Right forelimb (tissue), 1 donor: Measurements from ENCODE around the gene GCLC.
"Not testable (repeated sequence)": the region's sequence is repeated elsewhere in the genome, so short reads cannot be mapped to it uniquely, and the experiment has no call there.

ENCODE experiments used
- DNase-seq: peaks from one replicate; pipeline ENCODE4 v3.0.0-alpha.2; 2018

The GCLC gene

DNA sequence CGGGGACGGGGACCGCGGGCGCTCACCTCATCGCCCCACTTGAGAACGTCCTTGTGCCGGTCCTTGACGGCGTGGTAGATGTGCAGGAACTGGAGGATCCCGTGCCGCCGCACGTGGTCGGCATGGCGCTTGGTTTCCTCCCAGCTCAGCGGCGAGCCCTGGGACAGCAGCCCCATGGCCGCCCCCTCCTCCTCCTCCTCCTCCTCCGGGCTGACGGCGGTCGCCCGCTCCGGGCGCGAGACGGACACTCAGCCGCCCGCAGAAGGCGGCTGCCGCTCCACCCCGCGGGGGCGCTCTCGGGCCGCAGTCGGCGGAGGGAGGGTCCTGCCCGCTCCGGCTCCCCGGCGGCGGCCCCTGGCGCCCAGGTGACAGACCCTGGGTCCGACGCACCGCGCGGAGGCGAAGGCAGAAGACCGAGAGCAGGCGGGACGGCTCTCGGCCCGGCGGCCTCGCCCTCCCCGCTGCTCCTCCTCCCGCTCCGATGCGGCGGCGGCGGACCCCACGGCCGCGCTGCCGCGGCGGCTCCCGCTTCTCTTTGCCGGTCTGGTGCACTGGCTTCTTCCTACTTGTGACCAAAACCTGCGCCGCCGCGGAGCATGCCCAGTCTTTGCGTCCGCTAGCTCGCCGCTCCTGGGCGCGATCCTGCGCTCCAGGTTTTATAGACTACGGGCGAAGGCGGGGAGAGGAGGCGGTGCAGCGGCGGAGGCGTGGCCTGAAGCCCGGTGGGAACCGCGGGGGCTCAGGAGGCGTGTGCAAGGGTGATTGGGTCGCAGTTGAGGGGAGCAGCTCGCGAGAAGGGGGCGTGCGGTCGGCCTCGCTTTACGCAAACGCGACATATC lies at the start of gene GCLC:
Gene GCLC (minus strand): TSS at position 632 of the 839 bp plus-strand sequence. CDS start 456 bp downstream, at position 176.
- DNase-seq, result peak; percentile 94

DNA sequence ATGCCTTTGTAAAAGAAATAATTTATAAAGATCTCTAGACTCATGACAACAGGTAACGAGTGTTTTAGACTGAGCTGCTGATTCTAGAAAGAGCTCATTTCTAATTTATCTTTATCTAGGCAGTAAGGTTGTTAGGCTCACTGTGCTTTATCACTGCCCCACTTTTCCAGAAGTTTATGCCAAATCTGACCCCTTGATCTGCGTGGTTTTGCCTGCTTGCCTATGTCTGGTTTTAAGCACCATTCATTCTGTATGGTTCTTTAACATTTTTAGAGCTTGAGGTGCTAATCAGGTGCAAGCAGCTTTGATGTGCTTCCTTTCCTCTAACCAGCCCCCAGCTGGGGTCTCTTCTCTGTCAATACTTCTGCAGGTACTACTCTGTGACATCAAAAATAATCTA lies 49.7 kb upstream of the GCLC start:
- DNase-seq, result no peak

DNA sequence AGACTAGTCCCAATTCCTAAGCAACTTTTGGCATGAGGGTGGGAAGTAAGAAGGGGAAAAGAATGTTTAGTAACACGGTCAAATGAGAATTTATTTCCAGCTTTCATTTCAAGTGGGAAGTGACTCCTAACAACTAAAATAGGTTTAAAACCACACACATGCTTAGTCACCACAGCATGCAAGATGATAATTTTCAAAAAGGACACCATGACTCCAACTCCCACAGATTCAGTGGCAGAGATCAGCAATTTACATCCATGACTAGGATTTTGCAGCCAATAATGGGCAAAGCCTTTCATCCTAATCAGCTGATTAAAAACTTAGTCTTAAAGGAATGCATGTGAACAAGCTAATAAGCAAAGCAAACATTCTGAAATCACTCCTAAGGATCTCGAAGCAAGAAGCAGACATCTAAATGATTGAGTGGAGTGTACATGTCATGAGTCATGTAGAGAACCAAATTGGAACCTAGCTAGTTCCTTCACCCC lies 48.1 kb upstream of the GCLC start:
- no peak for DNase-seq

DNA sequence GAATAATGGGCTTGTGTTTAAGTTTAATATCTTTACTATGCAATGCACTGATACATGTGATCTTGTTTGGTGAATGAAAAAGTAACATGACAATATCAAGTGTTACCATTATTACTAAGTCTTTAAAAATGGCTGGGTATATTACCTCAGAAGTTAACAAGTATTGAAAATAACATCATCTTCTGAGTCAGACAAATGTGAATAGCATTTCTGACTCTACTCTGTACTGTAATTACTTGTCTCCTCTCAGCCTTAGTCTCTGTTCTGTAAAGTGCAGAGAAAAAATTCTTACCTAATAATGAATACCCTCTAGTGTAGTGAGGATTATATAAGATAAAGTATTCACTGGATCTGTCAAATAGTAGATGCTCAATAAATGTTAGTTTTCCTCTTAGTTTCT lies 47.0 kb upstream of the GCLC start:
- no peak for DNase-seq

DNA sequence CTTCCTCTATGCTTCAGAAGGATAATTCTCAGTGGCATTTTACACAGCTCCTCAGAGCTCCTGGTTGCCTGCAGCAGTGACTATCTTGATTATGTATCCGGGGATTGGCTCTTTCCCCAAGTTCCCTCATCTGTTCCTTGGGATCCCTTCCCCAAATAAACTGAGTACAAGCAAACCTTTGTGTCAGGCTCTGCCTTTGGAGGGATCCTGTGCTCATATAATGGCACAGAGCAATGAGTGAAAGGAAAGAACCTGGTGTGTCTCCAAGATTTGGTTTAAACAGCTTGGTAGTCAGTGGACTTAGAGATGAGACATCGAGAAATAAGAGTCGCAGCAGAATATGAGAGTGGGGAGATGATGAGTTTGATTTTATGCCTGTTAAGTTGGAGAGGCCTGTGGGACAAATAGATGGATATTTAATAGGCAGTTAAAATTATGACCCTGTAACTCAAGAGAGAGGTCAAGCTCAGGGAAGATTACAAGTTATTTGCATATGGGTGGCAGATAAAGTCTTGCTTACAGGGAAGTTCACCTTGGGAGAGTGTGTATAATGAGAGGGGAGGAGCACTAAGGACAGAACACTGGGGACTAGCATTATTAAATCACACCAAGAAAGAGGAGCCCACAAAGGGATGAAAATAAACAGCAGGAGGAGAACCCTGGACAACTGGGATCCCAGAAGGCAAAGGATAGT lies 44.1 kb upstream of the GCLC start:
- DNase-seq, result no peak

DNA sequence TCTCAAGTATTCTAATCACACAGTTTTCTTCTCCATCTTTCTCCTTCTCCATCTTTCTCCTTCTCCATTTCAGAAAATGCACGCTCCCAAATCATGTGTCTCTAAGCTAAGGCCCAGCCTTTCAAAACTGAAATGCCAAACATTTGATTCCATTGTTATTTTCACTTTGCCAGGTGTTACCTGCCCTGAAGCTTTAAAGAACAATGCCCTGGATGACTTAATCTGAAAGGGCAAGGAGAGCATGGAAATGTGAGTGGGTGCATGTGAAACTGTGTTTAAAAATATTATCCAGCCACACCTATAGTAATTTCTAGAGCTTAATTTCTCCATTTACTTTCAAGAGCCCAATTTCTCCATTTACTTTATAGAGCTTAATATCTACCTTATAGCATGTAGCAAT lies 42.4 kb upstream of the GCLC start:
- DNase-seq, result no peak

DNA sequence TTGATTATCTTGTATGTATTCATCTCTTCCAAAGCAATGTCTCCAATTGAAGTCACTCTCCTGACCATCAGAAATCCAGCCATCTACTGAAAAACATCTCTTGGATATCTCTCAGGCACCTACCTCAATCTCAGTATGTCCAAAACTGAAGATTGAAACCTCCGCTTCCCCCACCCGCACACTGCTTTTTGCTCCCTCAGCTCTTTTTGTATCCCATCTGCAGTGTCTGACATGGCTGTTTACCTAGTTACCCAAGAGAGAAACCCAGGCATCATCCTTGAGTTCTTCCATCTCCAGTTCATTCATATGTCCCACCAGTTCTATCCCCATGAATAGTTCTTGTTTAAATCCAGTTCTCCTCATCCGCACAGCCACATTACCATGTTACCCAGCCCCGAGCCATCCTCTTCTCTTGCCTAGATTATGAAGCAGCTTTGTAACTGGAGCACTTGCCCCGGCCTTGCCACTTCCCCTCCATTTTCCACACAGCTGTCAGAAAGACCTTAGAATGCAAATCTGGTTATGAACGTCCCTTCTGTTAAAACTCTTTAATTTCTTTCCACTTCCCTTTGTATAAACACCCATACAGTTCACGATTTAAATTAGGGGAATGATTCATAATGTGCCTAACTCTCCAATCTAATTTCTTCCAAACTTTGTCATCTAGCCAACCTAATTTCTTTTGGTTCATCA lies 40.5 kb upstream of the GCLC start:
- no peak for DNase-seq

DNA sequence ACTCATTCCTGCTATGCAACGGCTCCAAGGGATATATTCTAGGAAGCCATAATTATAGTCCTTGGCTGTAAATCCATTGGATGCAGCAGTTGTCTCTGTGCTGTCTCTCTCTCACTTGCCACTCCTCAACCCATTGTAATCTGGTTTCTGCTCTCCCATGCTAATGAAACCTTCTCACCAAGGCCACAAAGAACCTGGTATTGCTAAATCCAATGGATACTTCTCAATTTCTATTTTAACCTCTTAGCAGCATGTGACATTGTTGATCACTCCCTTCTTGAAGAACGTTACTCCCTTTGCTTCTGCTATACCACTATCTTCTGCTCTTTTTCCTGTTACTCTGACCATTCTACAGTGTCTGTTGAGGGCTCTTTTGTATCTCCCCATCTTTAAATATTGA lies 39.8 kb upstream of the GCLC start:
- no peak for DNase-seq

DNA sequence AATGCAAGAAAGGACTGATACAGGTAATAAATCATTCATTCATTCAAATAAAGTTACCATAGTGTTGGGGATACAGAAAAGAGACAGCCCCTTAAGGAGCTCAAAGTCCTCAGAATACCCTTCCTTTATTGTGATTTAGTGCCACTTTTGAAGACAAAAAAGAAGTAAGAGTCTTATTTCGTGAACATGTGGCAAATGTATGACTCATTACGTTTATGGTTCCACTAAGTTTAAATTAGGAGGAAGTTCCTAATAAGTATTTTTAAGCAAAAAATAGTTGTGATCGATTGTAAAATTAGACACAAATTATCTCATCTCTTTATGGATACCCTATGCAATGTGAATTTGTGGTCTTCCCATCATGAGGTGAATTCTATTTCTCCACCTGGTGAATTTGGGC lies 38.5 kb upstream of the GCLC start:
- DNase-seq, result no peak

DNA sequence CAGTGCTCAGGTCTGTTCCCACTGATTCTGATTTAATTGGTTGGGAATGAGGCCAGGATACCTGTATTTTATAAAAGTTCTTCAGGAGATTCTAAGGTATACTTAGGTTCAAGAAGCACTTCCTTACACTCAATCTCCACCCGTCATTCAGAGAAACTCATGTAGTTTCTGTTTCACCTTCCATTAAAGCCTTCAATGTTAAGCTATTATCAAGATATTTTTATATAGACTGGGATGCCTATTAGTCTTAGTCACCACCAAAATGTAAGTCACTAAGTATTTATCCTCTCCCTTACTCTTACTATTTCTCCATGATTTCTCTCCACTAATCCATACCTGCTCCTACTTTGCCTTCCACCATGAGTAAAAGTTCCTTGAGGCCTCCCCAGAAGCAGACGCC lies 38.1 kb upstream of the GCLC start:
- no peak for DNase-seq

DNA sequence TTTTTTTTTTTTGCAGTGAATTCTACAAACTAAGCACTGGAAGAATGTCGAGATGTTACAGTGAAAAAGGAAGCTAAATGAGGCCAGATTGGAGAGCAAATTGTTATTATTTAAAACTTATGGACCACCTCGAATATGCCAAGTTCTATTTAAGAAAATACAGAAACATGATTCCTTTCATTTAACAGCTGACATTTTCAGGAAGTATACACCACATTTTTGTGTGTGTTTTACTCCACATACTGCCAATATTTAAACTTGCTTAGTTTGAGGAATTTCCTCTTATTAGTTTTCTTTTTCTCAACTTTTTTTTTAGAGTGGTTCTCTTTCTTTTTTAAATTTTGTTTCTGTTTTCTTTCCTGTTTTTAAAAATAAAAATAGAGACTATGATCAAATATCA lies 37.0 kb upstream of the GCLC start:
- no peak for DNase-seq

DNA sequence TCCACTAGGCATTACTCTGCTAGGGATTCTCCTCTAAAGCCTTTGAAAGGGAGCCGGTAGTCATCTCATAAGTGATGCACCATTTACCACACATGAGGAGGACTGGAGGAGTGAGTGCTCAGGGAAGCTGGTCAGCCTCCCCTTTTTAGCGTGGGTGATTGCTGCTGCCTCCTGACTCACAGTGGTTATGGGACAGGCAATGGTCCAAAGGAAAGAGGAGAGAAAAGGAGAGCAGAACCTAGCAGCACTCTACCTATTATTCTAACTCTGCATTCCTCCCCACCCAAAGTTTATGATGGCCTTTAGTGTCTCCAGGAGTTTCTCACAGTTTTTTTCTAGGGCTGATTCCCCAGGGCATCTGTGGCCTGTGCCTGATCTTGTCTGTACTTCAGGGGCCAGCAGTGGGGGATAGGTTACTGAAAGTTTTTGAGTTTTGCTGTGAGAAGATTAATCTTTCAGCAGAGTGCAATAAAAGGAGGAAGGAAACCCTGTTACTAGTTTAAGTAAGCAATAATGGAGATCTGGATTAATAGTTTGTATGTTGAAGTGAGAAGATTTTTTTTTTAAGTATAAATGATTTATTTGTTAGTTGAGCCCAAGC lies 36.4 kb upstream of the GCLC start:
- no peak for DNase-seq

DNA sequence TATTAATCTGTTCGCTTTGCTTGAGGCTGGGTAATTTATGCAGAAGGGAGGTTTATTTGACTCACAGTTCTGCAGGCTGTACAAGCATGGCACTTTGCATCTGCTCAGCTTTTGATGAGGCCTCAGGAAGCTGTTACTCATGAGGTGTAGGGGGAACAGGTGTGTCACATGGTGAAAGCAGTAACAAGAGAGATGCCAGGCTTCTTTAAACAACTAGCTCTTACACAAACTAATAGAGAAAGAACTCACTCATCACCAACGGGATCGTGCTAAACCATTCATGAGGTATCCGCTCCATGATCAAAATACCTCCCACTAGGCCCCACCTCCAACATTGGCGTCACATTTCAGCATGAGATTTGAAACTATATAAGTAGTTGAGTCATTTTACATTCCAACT lies 34.4 kb upstream of the GCLC start:
- no peak for DNase-seq

DNA sequence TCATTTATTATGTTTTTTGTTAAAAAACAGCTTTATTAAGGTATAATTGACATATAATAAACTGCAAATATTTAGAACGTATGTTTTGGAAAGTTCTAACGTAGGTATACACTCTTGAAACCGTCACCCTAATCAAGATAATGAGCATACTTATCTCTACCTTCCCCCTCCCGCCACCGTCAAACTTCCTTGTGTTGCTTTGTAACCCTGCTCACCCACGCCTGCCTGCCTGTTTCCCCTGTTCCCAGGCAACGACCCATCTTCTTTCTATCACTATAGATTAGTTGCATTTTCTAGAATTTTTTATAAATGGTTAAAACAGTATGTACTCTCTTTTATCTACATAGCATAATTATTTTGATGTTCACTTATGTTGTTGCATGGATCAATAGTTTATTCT lies 33.5 kb upstream of the GCLC start:
- DNase-seq, result no peak

DNA sequence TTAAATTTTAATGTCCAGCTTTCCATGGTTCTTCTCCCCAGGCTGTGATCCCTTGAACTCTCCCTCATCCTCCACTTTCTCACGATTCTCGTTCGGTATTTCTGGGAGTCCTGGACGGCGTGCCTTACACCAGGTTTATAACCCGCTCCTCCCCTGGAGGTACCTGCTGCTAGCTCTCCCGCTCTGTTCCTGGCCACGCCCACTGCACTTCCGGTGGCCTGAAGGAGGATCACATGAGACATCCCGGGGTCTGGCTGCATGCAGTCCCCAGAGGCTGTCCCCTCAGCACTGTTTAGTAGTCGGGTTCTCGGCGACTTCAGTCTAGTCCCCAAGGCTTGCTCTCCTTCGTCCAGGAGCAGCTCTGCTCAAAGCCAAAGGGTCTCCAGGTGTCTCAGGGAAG lies 28.4 kb upstream of the GCLC start:
- no peak for DNase-seq

DNA sequence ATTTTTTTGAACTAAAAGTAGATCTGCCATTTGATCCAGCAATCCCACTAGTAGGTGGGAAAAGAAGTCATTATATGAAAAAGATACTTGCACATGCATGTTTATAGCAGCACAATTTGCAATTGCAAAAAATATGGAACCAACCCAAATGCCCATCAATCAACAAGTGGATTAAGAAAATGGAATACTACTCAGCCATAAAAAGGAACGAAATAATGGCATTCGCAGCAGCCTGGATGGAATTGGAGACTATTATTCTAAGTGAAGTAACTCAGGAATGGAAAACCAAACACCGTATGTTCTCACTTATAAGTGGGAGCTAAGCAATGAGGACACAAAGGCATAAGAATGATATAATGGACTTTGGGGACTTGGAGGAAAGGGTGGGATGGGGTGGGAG lies 27.5 kb upstream of the GCLC start:
- not testable (repeated sequence) for DNase-seq

DNA sequence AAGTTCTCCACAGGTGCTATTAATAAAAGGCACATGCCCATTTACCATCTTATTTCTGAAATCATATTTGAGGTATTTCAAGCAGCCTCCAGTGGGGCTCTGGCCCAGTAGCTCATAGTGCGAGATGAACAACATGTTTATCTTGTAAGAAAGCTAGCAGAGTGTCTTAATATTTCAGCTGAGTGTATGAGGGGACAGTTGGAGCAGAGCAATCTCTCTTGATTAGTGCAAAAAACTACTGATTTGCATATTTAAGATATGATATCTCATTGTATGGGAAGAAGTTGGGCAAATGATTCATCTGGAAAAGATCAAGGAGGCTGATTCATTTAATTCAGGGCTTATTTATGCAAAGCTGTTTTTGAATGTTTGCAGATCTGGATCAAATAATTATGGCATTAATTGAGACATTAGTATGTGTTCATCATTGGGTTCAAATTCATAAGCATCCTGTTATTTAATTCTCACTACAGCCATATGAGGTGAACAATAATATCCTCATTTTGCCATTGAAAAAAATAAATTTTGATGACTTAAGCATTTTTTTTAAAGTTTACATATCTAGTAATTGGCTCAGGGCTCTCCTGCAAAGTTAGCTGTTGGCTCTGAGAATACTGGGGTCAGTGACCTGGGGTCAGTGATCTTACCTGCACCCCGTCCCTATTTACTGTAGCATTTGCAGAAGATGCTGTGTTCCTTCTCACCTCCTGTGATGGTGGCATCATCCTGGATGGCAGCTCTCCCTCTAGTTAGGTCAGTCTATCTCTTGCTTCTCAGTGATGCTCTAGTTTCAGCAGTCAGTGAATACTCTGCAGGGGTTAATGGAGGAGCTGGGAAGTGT lies 24.1 kb upstream of the GCLC start:
- DNase-seq, result no peak

DNA sequence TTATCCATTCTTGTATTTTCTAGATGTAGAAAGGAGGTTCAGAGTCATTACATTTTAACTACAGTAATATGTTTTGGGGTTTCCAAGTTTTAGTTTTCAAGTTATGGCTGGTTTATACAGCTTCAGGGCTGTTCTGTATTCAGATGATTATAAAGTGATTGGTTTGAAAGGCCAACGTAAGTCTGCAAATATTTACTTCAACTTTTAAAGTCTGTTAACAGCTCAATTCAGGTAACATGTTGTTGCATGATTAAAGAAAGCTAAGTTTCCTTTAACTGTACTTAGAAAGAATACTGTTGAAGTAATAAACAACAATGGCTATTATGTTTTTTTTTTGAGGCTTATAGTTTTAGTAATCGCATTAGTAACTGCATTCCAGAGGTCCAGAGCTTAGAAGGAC lies 22.8 kb upstream of the GCLC start:
- no peak for DNase-seq

DNA sequence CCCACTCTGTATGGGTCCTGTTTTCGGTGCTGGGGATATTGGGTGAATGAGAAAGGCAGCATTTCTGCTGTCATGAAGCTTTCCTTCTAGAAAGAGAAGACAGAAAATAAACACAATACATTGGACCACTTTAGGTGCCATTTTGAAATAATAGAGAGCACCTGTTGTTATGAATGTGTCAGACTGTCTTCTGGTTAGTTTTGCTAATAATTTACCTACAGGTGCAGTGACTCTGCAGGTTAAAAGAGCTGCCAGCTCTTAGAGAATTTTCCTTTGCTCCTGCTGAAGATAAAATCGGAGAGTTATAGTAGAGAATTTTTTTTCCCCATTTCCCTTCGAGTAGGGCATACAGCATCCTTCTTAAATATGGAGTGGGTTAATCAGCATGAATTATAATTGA lies 21.9 kb upstream of the GCLC start:
- no peak for DNase-seq

DNA sequence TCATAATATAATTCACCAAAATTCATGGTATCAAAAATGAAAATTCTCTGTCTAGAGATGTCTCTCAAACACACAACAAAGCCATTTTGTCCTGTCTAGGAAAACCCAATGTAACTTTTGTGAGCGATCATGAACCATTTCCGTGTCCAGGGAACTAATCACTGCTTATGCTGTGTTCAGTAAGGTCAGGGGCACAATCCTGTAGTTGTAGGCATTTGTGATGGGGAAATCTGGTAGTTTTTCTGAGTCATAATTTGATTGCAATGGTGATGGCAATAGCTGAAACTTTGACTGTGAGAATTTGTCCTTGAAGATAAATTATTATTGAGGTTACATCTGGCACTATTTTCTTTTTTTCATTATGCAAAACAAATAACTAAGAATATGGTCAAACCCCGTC lies 21.0 kb upstream of the GCLC start:
- no peak for DNase-seq

DNA sequence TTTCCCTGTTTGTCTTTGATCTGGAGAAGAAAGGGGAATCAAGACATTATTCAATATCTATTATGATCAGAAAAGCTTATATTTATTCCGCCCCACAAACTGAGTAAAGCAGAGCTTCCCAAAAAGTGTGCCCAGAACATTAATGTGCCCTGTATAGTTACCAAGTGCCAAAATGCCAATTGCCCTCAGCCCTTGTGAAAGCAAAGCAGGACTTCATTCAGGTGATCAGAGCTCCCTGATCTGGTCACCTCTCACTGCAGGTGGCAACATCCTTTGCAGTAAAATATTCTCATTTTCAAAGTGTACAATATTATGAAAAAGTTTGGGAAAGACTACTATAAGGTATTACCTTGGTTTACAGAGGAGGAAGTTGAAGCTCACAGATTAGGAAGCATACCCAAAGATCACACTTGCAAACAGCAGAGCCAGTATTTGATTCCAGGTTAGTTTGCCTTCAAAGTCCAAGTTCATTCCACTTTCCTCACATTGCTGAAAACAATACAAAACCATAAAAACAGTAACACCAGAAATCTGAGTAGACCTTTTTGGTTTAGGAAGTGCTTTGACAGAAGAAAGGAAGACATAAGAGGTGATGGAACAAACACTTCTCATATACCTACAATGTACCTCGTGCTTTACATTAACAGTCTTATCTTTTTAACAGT lies 19.6 kb upstream of the GCLC start:
- no peak for DNase-seq
